ENCODE measurements around the gene SLC3A2.

The SLC3A2 gene

GRCh38 chr11:62914416-62914815 is 33.7 kb downstream of the SLC3A2 start:
- no peak overlapping the region for H3K4me3 Mint-ChIP-seq
- H3K4me1 Mint-ChIP-seq = peaks cover 6% of the 10 kb centered on the region
- ATAC-seq (replicated peaks; ENCODE audit: extremely low read depth, poor library complexity, severe bottlenecking) (no peak), DNase-seq (ENCODE audit: low spot score in 2 of 2) (no peak)
- H3K36me3 Mint-ChIP-seq (ENCODE audit: insufficient read depth) = no peaks in the 10 kb centered on the region
- H3K27ac Mint-ChIP-seq (ENCODE audit: low read depth) = no peak overlapping the region
- H3K9me3 Mint-ChIP-seq = no peaks in the 10 kb centered on the region
- H3K27me3 Mint-ChIP-seq = peaks cover 30% of the 10 kb centered on the region

DNA sequence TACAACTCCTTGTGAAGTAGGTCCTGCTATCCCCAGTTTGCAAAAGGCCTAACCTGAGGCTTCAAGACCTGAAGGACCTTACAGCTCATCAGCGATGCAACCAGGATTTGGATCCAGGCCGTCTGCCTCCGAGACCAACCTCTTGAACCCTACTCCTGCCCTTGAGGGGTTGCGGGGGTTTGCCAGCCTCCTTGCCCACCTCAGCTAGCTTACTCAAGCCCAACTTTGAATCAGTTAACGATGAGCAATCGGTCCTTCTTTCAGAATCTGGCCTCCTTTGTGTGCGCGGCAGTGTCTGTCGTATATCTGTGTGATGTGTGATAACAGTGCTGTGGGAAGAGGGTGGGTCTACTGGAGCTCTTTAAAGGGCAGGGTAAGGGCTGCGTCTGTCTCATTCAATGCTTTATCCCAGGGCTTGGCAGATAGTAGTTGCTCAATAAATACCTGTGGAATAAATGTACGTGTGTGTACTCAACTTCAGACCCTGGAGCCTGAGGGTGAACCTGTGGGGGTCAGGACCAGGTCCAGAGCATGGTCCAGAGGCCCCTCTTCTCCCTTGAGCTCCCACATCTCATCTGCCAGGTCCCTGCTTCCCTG is 37.3 kb downstream of the SLC3A2 start:
- Mint-ChIP-seq H3K27me3 (peaks cover 47% of the 10 kb centered on the region), H3K4me3 (no peak overlapping the region), H3K4me1 (no peaks in the 10 kb centered on the region), H3K36me3 (ENCODE audit: insufficient read depth) (peaks cover 3% of the 10 kb centered on the region), H3K9me3 (no peaks in the 10 kb centered on the region), H3K27ac (ENCODE audit: low read depth) (no peak overlapping the region)
- no peak for ATAC-seq (replicated peaks; ENCODE audit: extremely low read depth, poor library complexity, severe bottlenecking)
- no peak for DNase-seq (ENCODE audit: low spot score in 2 of 2)

DNA sequence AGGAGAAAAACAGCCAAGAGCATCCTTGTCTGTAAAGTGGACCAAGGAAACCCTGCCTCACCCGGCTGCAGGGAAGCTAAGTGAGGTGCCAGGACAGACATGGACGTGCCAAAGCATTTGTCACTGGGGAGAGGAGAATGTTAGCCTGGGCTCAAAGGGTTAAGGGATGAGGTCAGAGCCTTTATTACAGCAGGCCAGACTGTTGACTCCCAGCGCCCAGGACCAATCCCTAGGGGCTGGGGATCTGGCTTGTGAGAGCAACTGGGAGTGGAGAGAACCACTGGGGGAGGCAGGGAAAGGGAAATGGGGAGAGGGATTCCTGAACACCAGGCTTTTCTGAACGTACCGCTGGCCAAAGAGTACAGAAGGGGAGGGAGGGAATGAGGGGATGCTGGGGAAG is 37.8 kb downstream of the SLC3A2 start:
- Mint-ChIP-seq H3K27ac (ENCODE audit: low read depth) (no peak overlapping the region), H3K27me3 (peaks cover 53% of the 10 kb centered on the region), H3K4me3 (no peak overlapping the region), H3K36me3 (ENCODE audit: insufficient read depth) (peaks cover 3% of the 10 kb centered on the region), H3K9me3 (no peaks in the 10 kb centered on the region), H3K4me1 (peaks cover 5% of the 10 kb centered on the region)
- DNase-seq (ENCODE audit: low spot score in 2 of 2) = no peak
- no peak for ATAC-seq (replicated peaks; ENCODE audit: extremely low read depth, poor library complexity, severe bottlenecking)

DNA sequence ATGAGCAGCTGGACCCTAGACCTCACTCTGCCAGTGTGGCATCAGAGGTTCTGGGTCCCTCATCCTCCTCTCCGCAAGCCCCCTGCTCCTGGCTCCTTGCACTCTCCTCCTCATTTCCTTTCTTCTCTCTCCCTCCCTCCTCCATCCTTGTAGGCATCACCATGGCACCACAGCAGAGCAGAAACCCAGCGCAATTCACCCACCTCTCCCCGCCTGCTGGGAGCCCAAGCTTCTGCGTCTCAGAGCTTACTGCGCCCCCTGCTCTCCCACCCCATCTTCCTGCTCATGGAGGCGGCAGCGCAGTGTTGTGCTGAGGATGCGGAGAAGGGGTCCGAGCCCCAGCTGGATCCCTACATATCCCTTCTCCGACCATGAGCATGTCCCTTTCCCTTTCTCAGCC is 38.8 kb downstream of the SLC3A2 start:
- Mint-ChIP-seq H3K27ac (ENCODE audit: low read depth) (no peak overlapping the region), H3K36me3 (ENCODE audit: insufficient read depth) (peaks cover 3% of the 10 kb centered on the region), H3K4me3 (no peak overlapping the region), H3K27me3 (peaks cover 57% of the 10 kb centered on the region), H3K4me1 (peaks cover 10% of the 10 kb centered on the region), H3K9me3 (no peaks in the 10 kb centered on the region)
- DNase-seq (ENCODE audit: low spot score in 2 of 2) (no peak), ATAC-seq (replicated peaks; ENCODE audit: extremely low read depth, poor library complexity, severe bottlenecking) (no peak)

DNA sequence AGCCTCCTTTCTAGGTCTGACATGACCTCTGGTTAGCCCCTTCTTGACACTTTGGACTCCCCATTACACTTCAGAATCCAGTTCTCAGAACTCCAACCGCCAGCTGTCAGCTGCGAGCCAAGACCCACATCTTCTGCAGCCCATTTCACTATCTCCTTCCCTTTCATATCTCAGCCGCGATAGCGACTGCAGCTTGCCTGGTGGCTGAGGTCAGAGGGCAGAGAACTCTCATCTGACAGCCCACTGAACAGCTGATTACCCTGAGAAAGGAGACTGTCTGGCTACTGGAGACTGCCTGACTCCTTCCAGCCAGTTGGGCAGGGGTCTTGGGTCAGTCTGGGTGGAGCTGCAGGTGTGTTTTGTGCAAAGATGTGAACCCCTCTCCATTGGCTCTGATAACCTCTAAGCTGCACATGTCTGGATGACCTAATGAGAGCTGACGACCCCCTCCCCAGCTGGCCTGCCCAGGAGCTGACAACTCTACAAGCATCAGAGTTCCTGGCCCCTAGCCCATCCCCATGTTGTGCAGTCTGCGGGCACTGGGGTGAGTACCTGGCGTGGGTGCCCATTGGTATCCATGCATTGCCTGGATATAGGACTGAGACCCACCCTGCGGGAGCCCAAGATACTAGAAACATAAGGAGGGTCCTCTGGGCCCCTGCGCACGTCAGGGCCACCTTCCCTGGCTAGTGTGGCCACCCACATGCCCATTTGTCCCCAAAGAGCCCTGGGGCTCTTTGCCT is 39.4 kb downstream of the SLC3A2 start:
- Mint-ChIP-seq H3K27ac (ENCODE audit: low read depth) (no peak overlapping the region), H3K4me3 (no peak overlapping the region), H3K27me3 (peaks cover 62% of the 10 kb centered on the region), H3K9me3 (no peaks in the 10 kb centered on the region), H3K36me3 (ENCODE audit: insufficient read depth) (peaks cover 7% of the 10 kb centered on the region), H3K4me1 (peaks cover 10% of the 10 kb centered on the region)
- DNase-seq (ENCODE audit: low spot score in 2 of 2) = no peak
- ATAC-seq (replicated peaks; ENCODE audit: extremely low read depth, poor library complexity, severe bottlenecking) = no peak

DNA sequence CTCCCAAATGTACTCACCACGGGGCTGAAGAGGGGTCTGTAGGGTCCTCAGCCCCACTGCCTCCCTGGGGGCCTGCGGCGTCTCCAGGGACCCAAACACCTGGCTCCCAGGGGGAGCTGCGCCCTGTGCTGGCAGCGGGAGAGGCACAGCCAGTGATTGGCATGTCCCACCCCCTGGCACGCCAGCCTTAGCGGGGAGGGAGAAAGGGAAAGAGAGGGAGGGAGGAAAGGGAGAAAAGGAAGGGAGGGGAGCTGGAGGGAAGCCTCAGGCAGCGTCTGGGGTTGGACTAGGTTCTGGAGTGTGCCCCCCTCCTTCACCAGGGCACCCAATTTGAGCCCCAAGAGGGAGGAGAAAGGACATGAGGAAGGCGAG is 40.5 kb downstream of the SLC3A2 start, which contains the start of gene CHRM1:
Gene CHRM1 (minus strand): TSS at position 163 of the 372 bp plus-strand sequence. CDS start 10,263 bp downstream, outside the sequence.
- Mint-ChIP-seq H3K4me3 (no peak within 1 kb of the TSS), H3K9me3 (no peaks in the 10 kb centered on the region), H3K27me3 (peaks cover 73% of the 10 kb centered on the region), H3K36me3 (ENCODE audit: insufficient read depth) (peaks cover 7% of the 10 kb centered on the region), H3K27ac (ENCODE audit: low read depth) (no peak within 1 kb of the TSS), H3K4me1 (peaks cover 18% of the 10 kb centered on the region)
- ATAC-seq (replicated peaks; ENCODE audit: extremely low read depth, poor library complexity, severe bottlenecking) (no peak), DNase-seq (ENCODE audit: low spot score in 2 of 2) (no peak)

DNA sequence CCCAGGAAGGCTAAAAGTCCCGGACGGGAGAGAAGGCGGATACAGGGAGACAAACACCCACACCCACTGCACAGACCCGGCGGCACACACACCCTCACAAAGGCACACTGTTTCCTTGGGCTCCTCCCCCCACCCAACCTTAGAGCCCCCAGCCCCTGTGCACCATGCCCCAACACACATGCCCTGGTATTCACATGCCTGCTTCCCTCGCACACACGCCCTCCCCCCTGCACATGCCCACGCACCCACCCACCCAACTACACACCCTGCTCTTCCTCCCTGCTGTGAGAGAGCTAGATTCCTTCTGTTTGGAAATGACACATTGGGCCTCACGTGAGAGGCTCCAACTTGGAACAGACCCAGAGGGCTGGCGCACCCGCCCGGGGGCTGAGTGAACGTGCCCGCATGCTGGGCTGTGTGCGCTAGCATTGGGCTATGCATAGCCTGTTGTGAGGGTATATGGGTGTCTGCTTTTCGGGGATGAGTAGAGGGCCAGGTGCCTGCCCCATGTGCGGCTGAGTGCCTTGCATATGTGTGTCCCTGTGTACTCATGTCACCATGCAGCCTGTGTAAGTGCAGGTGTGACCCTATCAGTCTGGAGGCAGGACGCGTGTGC is 41.0 kb downstream of the SLC3A2 start:
- no peaks in the 10 kb centered on the region for H3K9me3 Mint-ChIP-seq
- ATAC-seq (replicated peaks; ENCODE audit: extremely low read depth, poor library complexity, severe bottlenecking) = no peak

GRCh38 chr11:62922189-62922589 is 41.5 kb downstream of the SLC3A2 start:
- Mint-ChIP-seq H3K4me1 (peaks cover 18% of the 10 kb centered on the region), H3K27ac (ENCODE audit: low read depth) (no peak overlapping the region), H3K4me3 (peak overlapping the region; percentile 17), H3K36me3 (ENCODE audit: insufficient read depth) (peaks cover 7% of the 10 kb centered on the region), H3K27me3 (peaks cover 80% of the 10 kb centered on the region), H3K9me3 (no peaks in the 10 kb centered on the region)
- DNase-seq (ENCODE audit: low spot score in 2 of 2) (no peak), ATAC-seq (replicated peaks; ENCODE audit: extremely low read depth, poor library complexity, severe bottlenecking) (no peak)

More for the DNA sequence above, 41.0 kb downstream of the SLC3A2 start:
- Mint-ChIP-seq H3K27me3 (peaks cover 78% of the 10 kb centered on the region), H3K36me3 (ENCODE audit: insufficient read depth) (peaks cover 7% of the 10 kb centered on the region), H3K4me1 (peaks cover 18% of the 10 kb centered on the region), H3K4me3 (no peak overlapping the region), H3K27ac (ENCODE audit: low read depth) (no peak overlapping the region)
- DNase-seq (ENCODE audit: low spot score in 2 of 2) = no peak

GRCh38 chr11:62922653-62923431 is 42.1 kb downstream of the SLC3A2 start:
- ATAC-seq (replicated peaks; ENCODE audit: extremely low read depth, poor library complexity, severe bottlenecking) (peak; percentile 44), DNase-seq (ENCODE audit: low spot score in 2 of 2) (no peak)
- Mint-ChIP-seq H3K4me3 (peak overlapping the region; percentile 66), H3K4me1 (peaks cover 18% of the 10 kb centered on the region), H3K9me3 (no peaks in the 10 kb centered on the region), H3K36me3 (ENCODE audit: insufficient read depth) (peaks cover 9% of the 10 kb centered on the region), H3K27me3 (peaks cover 87% of the 10 kb centered on the region), H3K27ac (ENCODE audit: low read depth) (no peak overlapping the region)

DNA sequence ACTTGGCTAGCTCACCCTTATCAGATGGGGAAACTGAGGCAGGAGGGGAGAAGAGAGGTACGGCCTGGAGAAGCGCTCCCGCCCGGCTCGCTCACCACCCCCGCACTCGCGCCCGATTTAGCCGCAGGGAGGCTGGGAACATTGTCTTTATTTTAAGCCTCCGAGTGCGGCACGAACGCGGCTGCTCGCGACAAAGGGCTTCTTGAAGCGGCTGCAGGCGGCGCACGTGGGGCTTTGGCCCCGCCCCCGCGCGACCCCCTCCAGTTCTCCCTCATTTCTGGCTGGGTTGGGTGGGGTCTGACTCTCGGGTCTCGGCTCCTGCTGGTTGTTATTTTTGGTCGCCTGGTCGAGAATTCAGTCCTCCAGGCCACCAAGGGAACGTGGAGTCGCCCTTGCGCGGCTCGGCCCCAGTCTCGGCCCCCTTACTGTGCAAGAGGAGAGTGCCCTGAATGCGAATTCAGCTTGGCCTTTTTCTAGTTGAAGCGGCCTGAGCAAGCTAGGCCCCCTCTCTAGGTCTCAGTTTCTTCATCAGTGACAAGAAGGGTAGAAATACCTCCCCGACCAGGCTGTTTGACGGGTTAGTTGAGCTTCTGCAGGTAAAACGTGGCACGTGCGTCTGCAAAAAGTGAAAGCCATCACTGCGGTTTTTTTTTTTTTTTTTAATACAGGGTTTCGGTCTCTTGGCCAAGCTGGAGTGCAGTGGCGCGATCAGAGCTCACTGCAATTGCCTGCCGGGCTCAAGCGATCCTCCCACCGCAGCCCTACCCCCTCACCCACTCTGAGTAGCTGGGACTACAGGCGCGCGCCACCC is 43.1 kb downstream of the SLC3A2 start:
- H3K36me3 Mint-ChIP-seq (ENCODE audit: insufficient read depth) = peaks cover 9% of the 10 kb centered on the region
- ATAC-seq (replicated peaks; ENCODE audit: extremely low read depth, poor library complexity, severe bottlenecking) = peak; percentile 20
- no peak overlapping the region for H3K27ac Mint-ChIP-seq (ENCODE audit: low read depth)
- peaks cover 88% of the 10 kb centered on the region for H3K27me3 Mint-ChIP-seq
- no peak for DNase-seq (ENCODE audit: low spot score in 2 of 2)
- peaks cover 18% of the 10 kb centered on the region for H3K4me1 Mint-ChIP-seq
- no peaks in the 10 kb centered on the region for H3K9me3 Mint-ChIP-seq
- H3K4me3 Mint-ChIP-seq = peak overlapping the region; percentile 66

GRCh38 chr11:62925308-62925707 is 44.6 kb downstream of the SLC3A2 start:
- peak overlapping the region; percentile 46 for H3K4me3 Mint-ChIP-seq
- no peaks in the 10 kb centered on the region for H3K9me3 Mint-ChIP-seq
- peaks cover 18% of the 10 kb centered on the region for H3K4me1 Mint-ChIP-seq
- ATAC-seq (replicated peaks; ENCODE audit: extremely low read depth, poor library complexity, severe bottlenecking) (no peak), DNase-seq (ENCODE audit: low spot score in 2 of 2) (no peak)
- H3K27ac Mint-ChIP-seq (ENCODE audit: low read depth) = no peak overlapping the region
- peaks cover 9% of the 10 kb centered on the region for H3K36me3 Mint-ChIP-seq (ENCODE audit: insufficient read depth)
- peaks cover 91% of the 10 kb centered on the region for H3K27me3 Mint-ChIP-seq
